ACC112 (cell line): ENCODE measurements around the gene VSX1.

Source experiments
- H2AFZ ChIP-seq: fragments of 200-600 bp; sonication (generic); one replicate; pipeline ENCODE4 v1.6.0; 2017; ENCODE audit warnings: antibody characterized with exemption, low read length; ENCODE audit not compliant: unreplicated experiment
- H3K27ac ChIP-seq: fragments of 200-600 bp; sonication (generic); 2 replicates; pipeline ENCODE4 v1.5.1; 2014; ENCODE audit warnings: low read depth, mild to moderate bottlenecking, antibody characterized with exemption, low read length, moderate library complexity
- H3K27me3 ChIP-seq: fragments of 200-600 bp; sonication (generic); 2 replicates; pipeline ENCODE4 v1.6.1; 2014; ENCODE audit warnings: mild to moderate bottlenecking, antibody characterized with exemption, low read length, moderate library complexity, mixed read lengths; ENCODE audit not compliant: insufficient read depth
- H3K36me3 ChIP-seq: fragments of 200-600 bp; sonication (generic); 2 replicates; pipeline ENCODE4 v1.6.1; 2016; ENCODE audit warnings: mild to moderate bottlenecking, antibody characterized with exemption, low read length, moderate library complexity, mixed read lengths; ENCODE audit not compliant: insufficient read depth
- H3K4me1 ChIP-seq: fragments of 200-600 bp; sonication (generic); one replicate; pipeline ENCODE4 v1.6.1; 2016; ENCODE audit warnings: low read length, mixed read lengths; ENCODE audit not compliant: insufficient read depth, unreplicated experiment, control insufficient read depth
- H3K4me3 ChIP-seq: fragments of 200-600 bp; sonication (generic); 2 replicates; pipeline ENCODE4 v1.5.1; 2014; ENCODE audit warnings: mild to moderate bottlenecking, low read depth, low read length
- H3K79me2 ChIP-seq: fragments of 200-600 bp; sonication (generic); one replicate; pipeline ENCODE4 v1.6.0; 2016; ENCODE audit warnings: low read length; ENCODE audit not compliant: control insufficient read depth, unreplicated experiment, insufficient read depth

VSX1 gene

DNA sequence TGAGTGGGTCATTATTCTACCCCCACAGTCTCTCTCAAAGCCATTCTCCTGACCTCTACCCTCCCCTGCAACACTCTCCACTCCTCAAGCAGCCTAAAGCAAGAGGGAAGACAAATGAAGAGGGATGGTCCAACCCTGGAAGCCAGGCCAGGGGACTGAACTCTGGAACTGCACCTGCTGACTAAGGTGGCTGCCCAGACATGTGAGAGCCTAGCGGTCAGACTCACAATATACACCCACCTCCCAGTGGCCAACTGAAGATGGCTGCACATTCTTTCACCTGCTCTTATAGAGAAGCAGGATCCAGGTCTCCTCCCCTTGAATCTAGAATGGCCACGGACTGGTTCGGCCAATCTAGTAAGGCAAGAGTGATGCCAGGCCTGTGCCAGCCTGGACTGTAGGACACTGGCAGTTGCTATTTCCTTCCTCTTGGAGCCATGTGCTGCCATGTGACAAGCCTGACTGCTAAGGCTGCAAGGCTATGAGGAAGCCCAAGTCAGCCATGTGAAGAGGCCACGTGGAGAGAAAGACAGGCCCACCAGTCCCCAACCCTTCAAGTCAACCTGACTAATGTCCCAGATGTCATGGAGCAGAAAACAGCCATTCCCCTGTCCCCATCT is 55.8 kb downstream of the VSX1 start:
- Histone ChIP-seq H3K79me2 (no peaks in the 10 kb centered on the region), H3K36me3 (no peaks in the 10 kb centered on the region), H2AFZ (no peak overlapping the region), H3K27ac (no peak overlapping the region), H3K4me3 (no peak overlapping the region), H3K27me3 (no peaks in the 10 kb centered on the region), H3K4me1 (no peaks in the 10 kb centered on the region)
